Activated CD4-positive, alpha-beta T cell treated with anti-CD3 and anti-CD28 coated beads for 4 hours (primary cell): ENCODE data around the gene ITGB5.
"Not testable (repeated sequence)": the region's sequence is repeated elsewhere in the genome, so short reads cannot be mapped to it uniquely, and the experiment has no call there.

Experiments
- DNase-seq, 2 donors: peaks; one replicate each; pipeline ENCODE4 v3.0.0-alpha.2; 2020

Gene ITGB5

DNA sequence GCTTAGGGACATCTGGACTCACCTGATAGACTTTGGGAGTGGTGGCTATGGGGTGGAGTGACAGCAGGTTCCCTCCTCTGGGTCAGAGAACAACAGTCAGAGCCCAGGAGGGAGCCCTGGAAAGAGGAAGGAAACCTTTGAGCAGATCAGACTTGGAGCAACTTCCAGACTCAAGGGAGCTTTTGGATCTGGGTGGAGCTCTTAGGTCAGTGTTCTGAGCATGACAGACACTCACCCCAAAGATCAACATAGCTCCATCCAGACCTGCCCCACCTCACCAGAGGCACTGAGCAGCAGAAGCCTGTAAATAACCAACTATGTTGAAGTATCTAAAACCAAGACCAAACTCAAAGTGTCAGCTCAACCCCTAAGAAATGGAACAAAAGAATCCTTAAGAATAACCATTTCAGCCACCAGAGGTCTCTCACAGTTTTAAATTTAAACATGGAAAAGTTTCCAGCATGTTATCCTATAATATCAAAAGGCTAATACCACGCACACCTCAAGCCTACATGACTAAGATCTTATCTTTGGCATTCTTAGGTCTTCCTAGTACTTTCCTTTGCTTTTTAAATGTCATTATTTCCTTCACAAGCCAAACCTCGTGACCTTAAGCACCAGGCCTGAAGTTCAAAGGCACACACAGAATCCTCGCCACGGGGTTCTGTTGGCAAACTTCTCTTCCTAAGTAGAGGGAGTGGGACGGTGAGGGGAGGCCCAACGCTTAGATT, 100.5 kb downstream of the ITGB5 start:
- DNase-seq: no peak

DNA sequence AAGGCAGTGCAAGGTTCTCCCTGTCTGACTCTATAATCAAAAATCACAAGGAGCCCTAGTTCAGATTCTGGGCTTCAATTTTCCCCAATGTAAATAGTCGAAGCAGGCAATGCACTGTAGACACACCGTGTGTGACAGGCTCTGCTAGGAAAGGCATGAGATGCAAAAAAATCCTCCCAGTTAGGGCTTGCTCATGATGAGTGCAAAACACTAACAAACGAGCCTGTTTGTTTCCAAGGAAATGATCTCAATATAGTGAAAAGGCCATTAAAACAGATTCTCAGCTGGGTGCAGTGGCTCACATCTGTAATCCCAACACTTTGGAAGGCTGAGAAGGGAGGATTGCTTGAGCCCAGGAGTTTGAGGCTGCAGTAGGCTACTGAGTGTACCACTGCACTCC, 101.2 kb downstream of the ITGB5 start:
- DNase-seq: no peak

DNA sequence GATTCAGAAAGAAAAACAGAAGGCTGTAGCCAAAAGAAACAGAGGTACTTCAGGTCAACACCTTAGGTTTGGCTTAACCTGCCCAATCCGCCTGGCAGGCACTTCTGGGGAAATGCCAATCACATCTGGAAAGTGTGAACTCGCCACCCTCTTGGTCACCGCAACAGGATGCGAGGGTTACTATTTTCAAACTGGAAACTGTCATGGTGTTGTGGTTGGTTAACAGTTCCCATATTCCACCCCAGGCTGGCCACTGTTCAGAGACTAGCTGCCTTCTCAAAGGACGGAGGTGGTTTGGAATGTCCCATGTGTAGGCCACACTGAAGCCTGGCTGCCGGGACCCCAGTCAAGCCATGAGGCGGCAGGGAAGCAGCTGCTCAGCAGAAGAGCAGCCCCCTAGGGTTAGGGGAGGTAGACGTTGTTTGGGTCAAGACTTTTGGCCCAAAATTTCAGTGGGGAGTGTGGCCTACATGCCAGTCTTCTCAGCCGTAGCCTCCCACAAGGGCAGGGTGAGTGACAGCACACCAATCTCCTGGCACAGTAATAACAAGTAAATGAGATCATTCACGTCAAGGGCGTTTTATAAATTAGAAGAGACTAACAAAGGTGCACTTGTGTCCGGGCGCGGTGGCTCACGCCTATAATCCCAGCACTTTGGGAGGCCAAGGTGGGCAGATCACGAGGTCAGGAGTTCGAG, 102.3 kb downstream of the ITGB5 start:
- no peak for DNase-seq

DNA sequence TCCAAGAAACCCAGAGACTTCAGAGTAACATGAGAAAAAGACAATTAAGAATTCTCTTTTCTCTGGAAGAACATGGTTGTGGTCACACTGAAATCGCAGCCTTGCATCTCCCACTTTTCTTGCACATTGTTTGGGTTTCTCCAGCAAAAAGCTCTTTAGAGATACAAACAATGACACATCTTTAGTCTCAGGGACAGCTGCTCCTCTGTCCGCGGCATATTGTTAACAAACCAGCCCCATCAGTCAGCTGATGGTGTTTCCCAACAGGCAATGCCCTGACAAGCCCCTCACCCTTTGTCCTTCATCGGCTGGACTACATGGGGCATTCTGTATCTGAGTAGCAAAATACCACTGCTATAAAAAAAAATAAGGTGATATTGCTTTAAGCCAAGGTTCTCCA, 103.5 kb downstream of the ITGB5 start:
- DNase-seq: no peak

DNA sequence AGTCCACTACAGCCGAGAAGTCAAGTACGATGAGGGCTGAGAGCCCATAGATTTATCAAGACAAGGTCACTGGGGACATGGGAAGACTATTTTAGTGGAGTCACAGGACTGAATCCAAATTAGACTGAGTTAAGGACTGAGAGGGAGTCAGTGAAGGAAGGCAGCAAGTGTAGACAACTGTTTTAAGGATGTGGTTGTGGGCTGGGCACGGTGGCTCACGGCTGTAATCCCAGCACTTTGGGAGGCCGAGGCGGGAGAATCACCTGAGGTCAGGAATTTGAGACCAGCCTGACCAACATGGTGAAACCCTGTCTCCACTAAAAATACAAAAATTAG, 104.8 kb downstream of the ITGB5 start:
- DNase-seq: not testable (repeated sequence)

DNA sequence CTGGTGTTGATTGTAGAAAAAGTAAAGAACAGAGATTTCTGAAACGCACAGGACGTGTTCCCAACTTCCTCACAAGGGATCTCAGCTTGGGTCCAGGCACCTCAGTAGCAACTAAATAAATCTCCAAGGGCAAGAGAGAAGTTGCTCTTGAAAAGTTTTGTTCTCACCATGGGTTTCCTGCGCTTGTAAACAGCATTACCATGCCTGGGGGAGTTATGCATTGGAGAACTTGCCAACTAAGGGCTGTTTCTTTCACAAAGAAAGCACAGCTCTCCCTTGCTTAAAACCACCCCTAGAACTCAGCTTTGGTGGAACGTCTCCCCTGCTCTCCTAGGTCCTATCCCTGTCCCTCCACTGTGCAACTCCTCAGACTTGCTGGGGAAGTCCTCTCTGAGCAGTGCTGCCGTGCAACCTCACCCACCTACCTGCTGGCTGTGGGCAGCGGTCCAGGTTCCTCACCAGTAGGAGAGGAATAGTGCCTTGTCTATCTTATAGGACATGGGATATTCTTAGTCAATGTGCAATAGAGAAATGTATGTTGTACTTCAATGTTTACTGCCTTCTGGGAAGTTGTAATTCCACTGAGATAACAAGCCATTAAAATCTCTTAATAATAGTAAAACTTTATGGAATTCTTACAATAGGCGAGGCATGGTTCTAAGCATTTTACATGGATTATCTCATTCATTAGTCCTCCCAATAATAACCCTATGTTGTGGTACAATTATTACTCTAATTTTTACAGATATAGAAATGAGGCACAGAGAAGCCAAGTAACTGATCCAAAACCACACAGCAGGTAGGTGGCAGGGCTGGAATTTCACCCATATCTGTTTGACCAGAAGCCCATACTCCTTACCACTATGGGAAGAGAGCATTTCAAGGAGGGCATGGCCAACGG, 105.4 kb downstream of the ITGB5 start:
- no peak for DNase-seq

DNA sequence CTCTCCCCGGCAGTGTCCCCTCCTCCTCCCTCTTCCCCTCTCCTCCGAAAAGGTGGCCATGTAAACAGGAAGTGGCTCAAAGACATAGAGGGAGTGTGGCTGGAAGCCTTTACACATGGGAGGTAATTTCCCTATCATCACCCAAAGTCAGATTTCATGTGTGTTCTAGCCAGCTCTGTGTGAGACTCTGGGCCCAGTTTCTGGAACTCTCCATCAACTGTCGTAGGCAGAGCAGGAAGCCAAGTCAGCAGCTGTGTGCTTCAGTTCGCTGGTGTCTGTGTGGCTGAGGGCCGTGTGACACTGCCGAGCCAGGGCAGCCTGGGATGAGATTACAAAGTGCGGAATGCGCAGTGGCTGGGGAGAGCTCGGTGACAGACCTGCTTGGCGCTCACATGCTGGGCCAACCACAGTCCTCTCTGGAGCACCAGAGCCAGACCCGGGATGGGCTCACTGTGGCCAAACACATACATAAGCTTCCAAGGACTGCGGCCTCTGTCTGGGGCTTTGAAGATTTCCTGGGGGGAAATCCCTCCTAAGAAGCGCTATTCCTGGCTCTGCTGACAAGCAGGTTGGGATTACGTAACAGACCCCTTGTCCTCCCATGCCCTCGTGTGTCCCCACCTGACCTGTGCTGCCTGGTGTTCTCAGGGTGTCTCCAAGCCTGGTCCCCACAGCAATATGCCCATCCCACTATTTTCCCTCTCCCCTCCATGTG, 106.2 kb downstream of the ITGB5 start:
- no peak for DNase-seq

DNA sequence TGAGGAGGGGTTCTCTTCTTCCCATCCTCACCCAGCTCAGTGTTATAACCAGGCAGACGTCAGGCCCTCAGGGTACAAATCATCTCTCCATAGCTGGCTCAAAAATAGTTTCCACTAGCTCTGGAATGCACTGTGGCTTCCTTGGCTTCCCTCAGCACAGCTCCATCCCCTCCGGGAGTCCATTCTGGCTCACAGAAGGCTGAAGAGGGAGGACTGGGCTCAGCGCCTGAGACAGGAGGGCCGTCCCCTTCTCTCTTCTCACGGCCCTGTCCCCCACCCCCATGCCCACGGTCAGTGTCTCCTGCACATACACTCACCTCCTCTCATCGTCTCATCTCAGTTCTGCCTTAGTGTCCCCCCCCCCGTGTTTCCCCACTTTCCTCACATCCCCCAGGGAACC, 106.8 kb downstream of the ITGB5 start:
- DNase-seq: no peak

DNA sequence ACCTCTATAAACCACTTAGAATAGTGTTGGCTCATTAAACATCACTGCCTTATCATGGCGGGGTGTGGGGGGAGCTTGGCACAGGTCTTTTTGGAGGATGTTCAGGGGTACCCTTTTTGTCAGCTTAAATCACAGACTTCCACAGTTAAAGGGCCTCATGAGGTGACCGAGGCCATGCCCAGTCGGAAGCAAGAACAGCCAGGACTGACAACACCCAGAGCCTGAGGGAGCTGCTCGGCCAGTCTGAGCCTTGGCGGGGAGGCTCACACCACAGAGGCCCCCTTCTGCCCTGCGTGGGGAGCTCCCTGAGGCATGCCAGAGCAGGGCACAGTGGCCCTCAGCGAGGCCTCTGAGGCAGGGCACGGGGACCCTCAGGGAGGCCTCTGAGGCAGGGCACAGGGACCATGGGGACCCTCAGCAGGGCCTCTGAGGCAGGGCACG, 107.4 kb downstream of the ITGB5 start:
- DNase-seq: no peak

DNA sequence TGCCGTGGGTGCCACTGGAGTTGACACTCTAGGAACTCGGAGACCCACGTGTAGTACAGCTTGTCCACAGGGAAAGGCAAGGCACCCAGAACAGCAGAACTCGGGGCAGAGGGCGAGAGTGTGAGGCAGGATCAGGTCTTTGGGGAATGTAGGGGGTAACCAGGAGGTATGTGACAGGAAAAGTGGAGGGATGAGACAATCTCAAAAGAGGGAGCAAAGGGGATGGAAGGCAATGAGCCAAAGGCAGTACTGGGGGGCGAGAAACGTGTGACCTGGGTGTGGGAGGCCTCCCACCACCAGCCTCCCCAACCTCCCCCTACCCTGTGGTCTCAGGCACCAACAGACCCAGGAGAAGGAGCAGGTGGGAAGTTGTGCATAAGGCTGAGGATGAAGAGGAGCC, 108.0 kb downstream of the ITGB5 start:
- no peak for DNase-seq

DNA sequence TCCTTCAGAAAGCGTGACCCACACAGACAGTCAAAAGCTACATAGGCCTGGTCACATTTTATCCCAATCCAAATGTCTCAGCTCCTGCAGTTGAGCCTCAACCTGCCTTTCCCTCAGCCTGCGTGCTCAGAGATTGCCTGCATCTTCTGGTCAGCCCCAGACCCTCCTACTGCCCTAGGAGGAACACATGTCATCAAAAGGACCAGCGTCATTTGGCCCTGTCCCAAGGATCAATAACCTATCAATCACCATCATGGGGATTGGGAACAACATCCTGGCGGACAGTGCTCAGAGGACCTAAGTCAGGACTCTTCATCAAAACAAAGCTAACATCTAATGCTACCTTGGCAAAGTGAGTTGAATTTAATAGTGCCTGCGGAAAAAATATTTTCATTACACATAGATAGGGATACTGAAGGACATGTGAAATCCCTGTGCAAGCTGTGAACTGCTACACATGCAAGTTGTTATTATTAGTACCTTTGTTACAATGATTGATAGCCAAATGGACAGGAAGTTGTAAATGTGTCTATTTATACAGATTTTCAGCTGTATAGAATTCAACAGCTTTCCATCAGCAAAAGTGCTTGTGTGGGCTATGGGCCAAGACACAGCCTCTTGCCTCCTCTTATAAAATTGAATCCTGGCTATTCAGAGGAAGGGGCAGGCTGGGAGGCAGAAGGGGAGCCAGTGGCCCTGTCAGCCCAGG, 109.2 kb downstream of the ITGB5 start:
- no peak for DNase-seq

DNA sequence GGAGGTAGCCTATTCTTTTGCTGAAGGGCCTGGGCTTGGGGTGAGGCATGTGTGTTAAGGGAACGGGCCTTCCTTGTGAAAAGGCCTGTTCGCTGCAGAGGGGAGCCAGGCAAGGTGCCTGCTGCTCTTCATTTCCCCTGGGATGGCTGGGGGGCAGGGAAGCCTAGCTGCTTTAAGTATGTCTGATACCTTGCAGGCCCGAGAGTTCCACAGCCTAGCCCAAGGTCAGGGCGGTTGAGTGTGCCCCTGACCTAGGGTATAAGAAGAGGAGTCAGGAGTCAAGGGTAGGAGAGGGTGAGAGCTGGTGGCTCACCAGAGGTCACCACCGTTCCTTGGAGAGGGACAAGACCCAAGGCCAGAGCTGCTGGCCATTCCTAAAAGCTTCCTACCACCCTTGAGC, 110.3 kb downstream of the ITGB5 start:
- DNase-seq: no peak

DNA sequence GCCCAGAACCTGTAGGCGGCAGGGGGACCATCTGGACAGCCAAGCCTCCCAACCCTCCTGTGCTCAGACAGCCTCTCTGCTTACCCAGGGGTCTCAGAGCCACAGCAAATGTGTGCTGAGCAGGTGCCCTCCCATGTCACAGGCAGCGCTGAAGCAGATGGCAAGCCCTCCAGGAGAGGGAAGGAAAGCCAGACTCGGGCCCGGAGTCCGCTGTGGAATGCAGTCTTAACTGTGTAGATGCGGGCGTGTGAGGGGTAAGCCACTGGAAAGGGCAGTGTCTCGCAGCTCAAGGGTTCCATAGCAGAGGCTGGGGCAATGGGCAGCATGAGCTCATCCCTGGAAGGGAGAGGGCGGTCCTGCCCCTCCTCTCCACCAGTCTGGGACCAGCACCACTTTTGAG, 111.3 kb downstream of the ITGB5 start:
- DNase-seq: no peak

DNA sequence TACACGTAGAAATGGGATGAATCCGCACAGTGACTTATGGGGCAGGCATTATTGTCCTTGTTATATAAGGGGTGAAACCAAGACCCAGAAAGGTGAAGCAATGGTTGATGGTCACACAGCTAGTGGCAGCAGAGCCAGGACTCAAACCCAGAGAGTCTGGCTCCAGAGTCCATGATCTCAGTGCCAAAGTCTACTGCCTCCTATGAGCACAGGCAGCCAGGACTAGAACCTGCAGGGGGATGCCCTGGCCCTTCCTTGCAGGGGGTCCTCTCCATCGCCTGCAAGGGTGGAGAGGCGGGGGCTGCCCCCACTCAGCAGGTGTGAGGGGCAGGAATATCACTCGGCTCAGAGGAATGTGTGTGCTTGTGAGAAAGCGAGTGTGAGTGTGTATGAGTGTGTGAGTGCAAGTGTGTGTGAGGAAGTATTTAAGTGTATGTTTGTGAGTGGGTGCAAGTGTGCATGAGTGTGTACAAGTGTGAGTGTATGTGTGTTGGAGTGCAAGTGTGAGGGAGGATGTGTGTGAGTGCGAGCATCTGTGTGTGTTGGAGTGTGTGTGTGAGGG, 112.2 kb downstream of the ITGB5 start:
- DNase-seq: no peak

DNA sequence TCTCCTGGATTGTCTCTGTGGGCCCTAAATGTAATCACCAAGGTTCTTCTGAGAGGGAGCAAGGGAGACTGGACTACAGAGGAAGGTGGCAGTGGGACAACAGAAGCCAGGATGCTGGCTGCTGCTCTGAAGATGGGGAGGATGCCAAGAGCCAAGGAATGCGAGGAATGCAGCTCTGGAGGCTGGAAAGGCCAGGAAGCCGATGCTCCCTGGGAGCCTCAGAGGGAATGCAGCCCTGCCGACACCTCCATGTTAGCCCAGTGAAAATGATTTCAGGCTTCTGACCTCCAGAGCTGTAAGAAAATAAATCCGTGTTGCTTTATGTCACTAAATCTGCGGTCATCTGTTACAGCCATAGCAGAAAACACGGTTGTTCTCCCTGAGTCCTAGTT, 112.8 kb downstream of the ITGB5 start:
- no peak for DNase-seq

DNA sequence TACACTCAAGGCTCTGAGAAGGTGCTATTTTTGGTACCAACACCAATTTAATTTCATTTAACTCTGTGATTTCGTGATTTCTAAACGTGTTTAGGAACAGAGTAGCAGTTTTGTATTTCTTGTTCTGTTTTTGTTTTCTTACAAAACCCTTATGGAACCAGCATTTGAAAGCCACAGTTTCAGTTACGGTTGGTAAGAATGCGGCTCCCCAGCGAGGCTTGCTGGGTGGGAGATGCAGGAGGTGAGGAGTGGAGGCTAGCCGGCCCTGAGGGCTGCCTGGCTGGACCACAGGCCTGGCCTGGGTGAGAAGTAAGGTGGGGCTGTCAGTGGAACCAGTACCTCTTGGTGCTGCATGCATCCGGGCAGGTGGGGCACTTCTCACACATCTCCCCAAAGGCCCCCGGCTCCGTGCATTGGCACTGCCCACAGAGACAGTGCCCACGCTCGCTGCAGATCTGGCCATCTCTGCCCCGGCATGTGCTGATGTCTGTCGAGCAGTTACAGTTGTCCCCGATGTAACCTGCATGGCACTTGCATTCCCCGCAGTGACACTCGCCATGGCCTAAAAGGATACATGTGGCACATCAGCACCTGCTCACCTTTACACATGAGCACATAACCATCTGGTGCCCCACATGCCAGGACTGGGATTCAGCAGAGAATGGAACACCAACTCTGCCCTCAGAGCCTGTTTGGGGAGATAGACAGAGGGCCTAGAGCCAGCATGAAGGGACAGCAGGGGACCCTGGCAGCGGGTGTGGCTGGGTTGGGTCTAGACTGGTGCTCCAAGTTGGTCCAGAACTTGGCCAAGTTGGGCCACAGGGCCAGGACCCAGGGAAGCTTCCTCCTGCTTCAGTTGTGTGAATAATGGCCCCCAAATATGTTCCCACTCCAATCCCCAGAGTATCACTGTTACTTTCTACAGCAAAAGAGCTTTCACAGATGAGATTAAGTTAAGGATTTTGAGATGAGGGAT, 113.5 kb downstream of the ITGB5 start:
- DNase-seq: no peak

DNA sequence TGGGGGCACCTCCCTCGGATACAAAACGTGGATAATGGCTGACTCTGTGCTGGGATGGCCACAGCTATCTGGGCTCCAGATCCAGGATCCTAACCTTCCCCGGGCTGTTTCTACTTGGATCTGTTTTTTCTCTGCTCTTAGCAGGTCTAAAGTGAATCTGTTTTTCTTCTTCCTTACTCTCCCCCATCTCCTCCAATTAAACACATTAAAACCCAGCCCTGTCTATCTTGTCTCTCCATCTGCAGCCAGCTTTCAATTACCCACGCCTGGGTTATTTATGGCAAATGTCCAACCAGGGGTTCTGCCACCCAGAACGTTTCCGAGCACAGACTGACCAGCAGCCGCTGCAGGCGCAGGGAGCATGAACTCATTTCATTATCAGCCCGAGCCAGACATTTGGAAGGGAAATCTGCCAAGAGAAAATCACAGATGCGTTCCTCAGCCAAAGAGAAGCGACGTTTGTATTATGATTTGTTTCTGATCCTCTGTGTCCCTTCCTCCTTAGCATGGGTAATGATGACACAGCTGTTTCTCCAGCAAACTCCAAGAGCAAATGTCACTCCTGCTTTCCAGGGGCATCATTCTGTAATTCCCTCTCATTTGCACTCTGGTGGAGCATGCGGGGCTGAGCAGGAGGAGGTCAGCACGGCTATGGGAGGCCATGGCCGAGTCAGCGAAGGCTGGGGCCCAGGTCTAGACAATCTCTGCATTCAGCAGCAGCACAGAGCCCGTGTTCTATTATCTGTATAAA, 114.9 kb downstream of the ITGB5 start:
- no peak for DNase-seq

DNA sequence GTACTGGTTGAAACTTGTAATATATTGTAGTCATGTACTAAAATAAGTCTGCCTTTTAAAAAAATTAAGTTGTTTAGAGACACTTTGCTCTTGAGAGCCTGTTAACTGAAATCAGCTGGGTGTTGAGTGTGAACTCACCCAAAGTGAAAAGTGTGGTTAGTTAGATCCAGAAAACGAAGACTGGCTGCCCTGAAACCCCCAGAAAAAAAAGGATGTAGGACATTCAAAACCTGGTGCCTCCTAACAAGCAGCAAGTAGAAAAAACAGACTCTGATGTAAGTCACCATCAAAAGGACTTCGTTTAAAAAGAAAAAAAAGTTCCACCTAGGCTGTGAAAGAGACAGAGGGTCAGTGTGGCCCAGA, 116.1 kb downstream of the ITGB5 start:
- DNase-seq: no peak

DNA sequence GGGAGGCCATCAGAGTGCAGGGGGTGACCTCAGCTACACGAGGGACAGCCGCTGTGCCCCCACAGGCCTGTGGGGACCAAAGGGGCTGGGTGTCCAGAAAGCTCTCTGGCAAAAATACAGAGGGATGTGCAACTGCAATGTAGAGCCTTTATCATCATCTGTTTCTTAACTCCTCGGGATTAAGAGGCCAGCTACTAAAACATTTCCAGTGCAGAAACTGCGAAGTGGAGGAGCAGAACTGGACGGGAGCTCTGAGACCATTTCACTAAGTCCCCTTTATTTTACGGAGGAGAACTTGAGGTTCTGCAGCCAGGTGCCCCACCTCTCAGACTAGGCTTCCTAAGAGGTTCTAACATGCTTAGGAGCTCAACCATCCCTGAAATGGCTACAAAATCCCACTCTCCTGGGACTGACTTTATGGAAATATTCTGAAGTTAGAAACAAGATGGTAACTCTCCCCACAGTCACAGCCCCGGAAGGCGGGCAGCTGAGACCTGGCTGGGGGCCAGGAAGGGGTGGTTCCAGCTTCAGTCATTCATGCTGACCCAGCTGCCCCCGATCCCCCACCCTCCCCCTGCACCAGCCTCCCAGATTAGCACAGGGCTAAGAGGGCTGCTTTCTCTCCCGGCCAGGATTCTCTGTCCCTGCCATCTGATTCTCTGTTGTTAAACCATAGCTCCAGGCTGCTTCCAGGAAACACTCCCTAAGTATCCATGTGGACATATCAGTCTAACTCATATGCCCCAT, 116.7 kb downstream of the ITGB5 start:
- no peak for DNase-seq
